HCT116 (cell line): ENCODE data around the gene ADIG.

Experiments used
- CTCF ChIP-seq, 3 experiments: fragments of 200-600 bp in 1 of 3; sonication (generic) in 1 of 3; IDR thresholded peaks in 2 of 3; conservative IDR thresholded peaks in 1 of 3; 2 replicates each; pipeline ENCODE4 v1.5.1; 2012 to 2017; ENCODE audit warnings: low read depth in 2 of 3, low read length in 2 of 3, antibody characterized with exemption in 1 of 3, borderline replicate concordance in 1 of 3, control low read depth in 1 of 3, mild to moderate bottlenecking in 1 of 3, mixed read lengths in 1 of 3, mixed run types in 1 of 3, moderate library complexity in 1 of 3; ENCODE audit not compliant: insufficient read depth in 1 of 3
- EZH2phosphoT487 ChIP-seq: fragments of 200-600 bp; IDR thresholded peaks from 2 replicates; pipeline ENCODE4 v1.6.1; 2018; ENCODE audit warnings: antibody characterized with exemption, borderline replicate concordance
- MAX ChIP-seq: IDR thresholded peaks from 2 replicates; pipeline ENCODE4 v1.6.1; 2012
- RAD21 ChIP-seq: IDR thresholded peaks from 2 replicates; pipeline ENCODE4 v1.6.1; 2012; ENCODE audit warnings: low read depth, mild to moderate bottlenecking
- TCF7L2 ChIP-seq: IDR thresholded peaks from 2 replicates; pipeline ENCODE4 v1.7.0; 2011; ENCODE audit warnings: borderline replicate concordance, inconsistent platforms; ENCODE audit not compliant: insufficient read depth, insufficient read length; ENCODE audit errors: extremely low read depth
- YY1 ChIP-seq: IDR thresholded peaks from 2 replicates; pipeline ENCODE4 v1.6.1; 2011; ENCODE audit warnings: low read length, low read depth, moderate library complexity, mild to moderate bottlenecking; ENCODE audit not compliant: insufficient replicate concordance; ENCODE audit errors: extremely low read depth
- ZFX ChIP-seq: fragments of 450-650 bp; IDR thresholded peaks from 2 replicates; pipeline ENCODE4 v1.6.1; 2017
- ZNF274 ChIP-seq: fragments of 200-500 bp; sonication (Bioruptor generic); IDR thresholded peaks from 2 replicates; pipeline ENCODE4 v1.6.1; 2014; ENCODE audit warnings: mild to moderate bottlenecking, low read depth, low read length, inconsistent platforms

GRCh38 chr20:38600057-38600456, 19.1 kb downstream of the ADIG start:
- no peak for TF ChIP-seq TCF7L2
- TF ChIP-seq CTCF (IDR thresholded peaks at IDR 0.05 in 2 of 3, conservative IDR thresholded peaks at IDR 0.05 in 1 of 3; ENCODE audit: borderline replicate concordance in 1 of 3, insufficient read depth in 1 of 3, low read depth in 2 of 3, low read length in 2 of 3), result no peak
- no peak for TF ChIP-seq MAX
- no peak for TF ChIP-seq ZFX
- no peak for TF ChIP-seq ZNF274
- no peak for TF ChIP-seq YY1
- TF ChIP-seq EZH2phosphoT487, result no peak
- TF ChIP-seq RAD21, result no peak
